ENCODE data around the gene CFAP43. TPM values are rescaled to one million over a fixed set of nuclear protein-coding genes. Genes with fewer than 3 reads are reported as not detected.

The CFAP43 gene
- total RNA-seq, 2 experiments from 2014 or later = not detected

DNA sequence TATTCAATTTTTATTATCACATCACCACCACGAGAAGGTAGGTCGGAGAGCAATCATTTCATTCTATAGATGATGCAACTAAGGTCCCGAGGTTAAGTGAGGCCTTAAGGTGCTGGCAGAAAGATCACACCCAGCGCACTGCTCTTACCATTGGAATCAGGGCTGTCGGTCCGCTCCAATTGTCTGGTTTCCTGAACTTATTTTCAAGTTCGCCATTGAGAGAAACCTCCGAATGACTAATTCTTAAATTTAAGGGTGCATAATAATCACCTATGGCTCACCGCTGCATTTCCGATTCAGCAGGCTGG, 36.2 kb upstream of the CFAP43 start:
- Histone ChIP-seq H3K4me2 (ENCODE audit: low read length) (peak overlapping the region; percentile 95), H3K79me2 (ENCODE audit: insufficient read depth, low read depth, low read length) (peaks cover 53% of the 10 kb centered on the region), H3K4me3 (ENCODE audit: low read depth, low read length, poor library complexity, severe bottlenecking) (peak overlapping the region; percentile 88), H3K36me3 (ENCODE audit: insufficient read depth, low read length) (peaks cover 40% of the 10 kb centered on the region), H2AFZ (ENCODE audit: low read length) (peak overlapping the region; percentile 43; the same call in 1 of the 2 replicates), H3K4me1 (ENCODE audit: insufficient read depth, low read length, poor library complexity, severe bottlenecking) (peaks cover 16% of the 10 kb centered on the region), H3K9me2 (ENCODE audit: insufficient read depth, low read length) (no peaks in the 10 kb centered on the region), H4K20me1 (ENCODE audit: insufficient read depth, low read length) (peaks cover 25% of the 10 kb centered on the region; the same call in 1 of the 2 replicates), H3K27ac (ENCODE audit: low read depth, low read length, poor library complexity, severe bottlenecking) (peak overlapping the region; percentile 47), H3K9me3 (ENCODE audit: low read length) (no peaks in the 10 kb centered on the region)
- POLR2A ChIA-PET = interaction anchor here (0.6 to 1.8 kb wide), 4 partner anchors 19 to 1493 kb away, joined by 3 to 13 read pairs (median 6); partner anchors contain the start of gene SFR1
- CTCF ChIA-PET (ENCODE audit: unreplicated experiment) = interaction anchor here (1.6 kb wide), 1 partner anchor 23 kb away, joined by 6 read pairs; no protein-coding TSS in a partner anchor
- BruUV-seq (replicated peaks) = TSS peak; percentile 81
- TF ChIP-seq, protein P1, sequence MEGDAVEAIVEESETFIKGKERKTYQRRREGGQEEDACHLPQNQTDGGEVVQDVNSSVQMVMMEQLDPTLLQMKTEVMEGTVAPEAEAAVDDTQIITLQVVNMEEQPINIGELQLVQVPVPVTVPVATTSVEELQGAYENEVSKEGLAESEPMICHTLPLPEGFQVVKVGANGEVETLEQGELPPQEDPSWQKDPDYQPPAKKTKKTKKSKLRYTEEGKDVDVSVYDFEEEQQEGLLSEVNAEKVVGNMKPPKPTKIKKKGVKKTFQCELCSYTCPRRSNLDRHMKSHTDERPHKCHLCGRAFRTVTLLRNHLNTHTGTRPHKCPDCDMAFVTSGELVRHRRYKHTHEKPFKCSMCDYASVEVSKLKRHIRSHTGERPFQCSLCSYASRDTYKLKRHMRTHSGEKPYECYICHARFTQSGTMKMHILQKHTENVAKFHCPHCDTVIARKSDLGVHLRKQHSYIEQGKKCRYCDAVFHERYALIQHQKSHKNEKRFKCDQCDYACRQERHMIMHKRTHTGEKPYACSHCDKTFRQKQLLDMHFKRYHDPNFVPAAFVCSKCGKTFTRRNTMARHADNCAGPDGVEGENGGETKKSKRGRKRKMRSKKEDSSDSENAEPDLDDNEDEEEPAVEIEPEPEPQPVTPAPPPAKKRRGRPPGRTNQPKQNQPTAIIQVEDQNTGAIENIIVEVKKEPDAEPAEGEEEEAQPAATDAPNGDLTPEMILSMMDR (conservative IDR thresholded peaks at IDR 0.05; ENCODE audit: low read length) = no peak
- TF ChIP-seq EZH2phosphoT487 (IDR thresholded peaks at IDR 0.05; ENCODE audit: borderline replicate concordance, low read depth, low read length) = no peak
- intact Hi-C loops (cut with micrococcal nuclease; ENCODE audit: unreplicated experiment) = loop anchor here (2.0 to 5.0 kb wide), 3 partner anchors 70 to 301 kb away; partner anchors contain the start of genes ITPRIP, SFR1 and SLK
- no peak for DNase-seq (ENCODE audit: low spot score)

DNA sequence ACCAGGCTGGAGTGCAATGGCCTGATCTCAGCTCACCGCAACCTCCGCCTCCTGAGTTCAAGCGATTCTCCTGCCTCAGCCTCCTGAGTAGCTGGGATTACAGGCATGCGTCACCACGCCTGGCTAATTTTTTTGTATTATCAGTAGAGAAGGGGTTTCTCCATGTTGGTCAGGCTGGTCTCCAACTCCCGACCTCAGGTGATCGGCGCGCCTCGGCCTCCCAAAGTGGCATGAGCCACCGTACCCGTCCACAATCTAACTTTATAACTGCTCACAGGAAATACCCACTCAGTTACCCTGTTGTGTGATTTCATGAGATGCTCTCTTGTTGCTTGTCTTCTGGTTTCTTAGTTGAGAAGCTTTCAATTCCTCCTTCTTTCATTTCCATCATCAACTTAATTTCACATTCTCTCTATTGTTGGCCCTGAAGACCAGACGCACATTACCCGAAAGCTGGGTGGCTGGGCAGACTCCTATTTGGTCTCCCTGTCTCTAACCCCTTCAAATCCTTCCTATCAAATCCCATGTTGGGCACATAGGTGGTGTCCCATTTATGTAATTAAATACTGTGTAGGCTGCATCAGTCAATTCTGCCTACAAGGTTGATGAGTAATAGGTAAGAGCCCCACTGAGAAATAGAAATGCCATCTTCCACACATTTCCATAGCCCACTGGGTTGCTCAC, 35.7 kb upstream of the CFAP43 start:
- BruUV-seq (replicated peaks) = no TSS peak
- Histone ChIP-seq H2AFZ (ENCODE audit: low read length) (peak overlapping the region; percentile 43; the same call in 1 of the 2 replicates), H3K27ac (ENCODE audit: low read depth, low read length, poor library complexity, severe bottlenecking) (peak overlapping the region; percentile 47), H3K4me1 (ENCODE audit: insufficient read depth, low read length, poor library complexity, severe bottlenecking) (peaks cover 16% of the 10 kb centered on the region), H3K79me2 (ENCODE audit: insufficient read depth, low read depth, low read length) (peaks cover 58% of the 10 kb centered on the region), H3K9me3 (ENCODE audit: low read length) (no peaks in the 10 kb centered on the region), H4K20me1 (ENCODE audit: insufficient read depth, low read length) (peaks cover 30% of the 10 kb centered on the region; the same call in 1 of the 2 replicates), H3K4me3 (ENCODE audit: low read depth, low read length, poor library complexity, severe bottlenecking) (peak overlapping the region; percentile 88), H3K4me2 (ENCODE audit: low read length) (peak overlapping the region; percentile 95), H3K36me3 (ENCODE audit: insufficient read depth, low read length) (peaks cover 41% of the 10 kb centered on the region), H3K9me2 (ENCODE audit: insufficient read depth, low read length) (no peaks in the 10 kb centered on the region)
- peak; percentile 4 for DNase-seq (ENCODE audit: low spot score)
- ChIA-PET CTCF (ENCODE audit: unreplicated experiment) (interaction anchor here (0.6 kb wide), 1 partner anchor 1092 kb away, joined by 3 read pairs; no protein-coding TSS in a partner anchor), POLR2A (interaction anchor here (0.6 to 1.8 kb wide), 5 partner anchors 11 to 754 kb away, joined by 3 to 7 read pairs (median 4); no protein-coding TSS in a partner anchor)
- intact Hi-C loops (cut with micrococcal nuclease; ENCODE audit: unreplicated experiment) = loop anchor here (2.0 to 5.0 kb wide), 3 partner anchors 71 to 301 kb away; partner anchors contain the start of genes ITPRIP, SFR1 and SLK
- TF ChIP-seq EZH2phosphoT487 (IDR thresholded peaks at IDR 0.05; ENCODE audit: borderline replicate concordance, low read depth, low read length) = no peak
- TF ChIP-seq, protein P1 (conservative IDR thresholded peaks at IDR 0.05; ENCODE audit: low read length) = no peak

Data from OCI-LY7 (cell line).